Liver (tissue), 9 donors: ENCODE data around the gene SLC16A2. TPM values are rescaled to one million over a fixed set of nuclear protein-coding genes. Genes with fewer than 3 reads are reported as not detected.

Source experiments
- DNase-seq: peaks from one replicate; pipeline ENCODE4 v3.0.0-alpha.2; 2017; ENCODE audit warnings: low spot score
- H3K27ac ChIP-seq, 2 donors: one replicate each; pipeline ENCODE4 v1.7.0; 2013; ENCODE audit warnings: inconsistent platforms in 2 of 2, low read length in 2 of 2, control low read depth in 1 of 2, low read depth in 1 of 2, mild to moderate bottlenecking in 1 of 2
- H3K27me3 ChIP-seq, 4 donors: one replicate each; pipeline versions ENCODE4 v1.6.1 to v1.7.0; 2013; ENCODE audit warnings: low read length in 3 of 4, inconsistent platforms in 1 of 4, mild to moderate bottlenecking in 1 of 4, moderate library complexity in 1 of 4; ENCODE audit not compliant: control insufficient read depth in 4 of 4, insufficient read depth in 4 of 4
- H3K36me3 ChIP-seq, 4 donors: one replicate each; pipeline versions ENCODE4 v1.6.1 to v1.7.0; 2013; ENCODE audit warnings: low read length in 3 of 4, mild to moderate bottlenecking in 3 of 4, low read depth in 1 of 4, moderate library complexity in 1 of 4; ENCODE audit not compliant: control insufficient read depth in 4 of 4, insufficient read depth in 3 of 4
- H3K4me1 ChIP-seq, 4 donors: one replicate each; pipeline versions ENCODE4 v1.6.1 to v1.7.0; 2013; ENCODE audit warnings: low read length in 3 of 4, mild to moderate bottlenecking in 3 of 4, moderate library complexity in 1 of 4; ENCODE audit not compliant: control insufficient read depth in 4 of 4, insufficient read depth in 4 of 4
- H3K4me3 ChIP-seq, 3 donors: one replicate each; pipeline versions ENCODE4 v1.6.1 to v1.7.0; 2013; ENCODE audit warnings: low read length in 3 of 3, control low read depth in 1 of 3, low read depth in 1 of 3, mild to moderate bottlenecking in 1 of 3
- H3K9ac ChIP-seq, 2 donors: one replicate each; pipeline ENCODE4 v1.7.0; 2013; ENCODE audit warnings: low read length in 2 of 2, mild to moderate bottlenecking in 2 of 2, moderate library complexity in 2 of 2, control low read depth in 1 of 2, low read depth in 1 of 2
- H3K9me3 ChIP-seq, 4 donors: one replicate each; pipeline versions ENCODE4 v1.6.1 to v1.7.0; 2013; ENCODE audit warnings: low read length in 3 of 4; ENCODE audit not compliant: control insufficient read depth in 4 of 4
- ATF3 ChIP-seq: IDR thresholded peaks from 2 replicates; pipeline ENCODE4 v1.6.1; 2016; ENCODE audit warnings: antibody characterized with exemption
- EGR1 ChIP-seq, 2 donors: IDR thresholded peaks; 2 replicates each; pipeline ENCODE4 v1.6.1; 2016 to 2018; ENCODE audit warnings: antibody characterized with exemption in 2 of 2, low read depth in 2 of 2
- FOXA1 ChIP-seq: IDR thresholded peaks from 2 replicates; pipeline ENCODE4 v1.6.1; 2016; ENCODE audit warnings: antibody characterized with exemption
- FOXA2 ChIP-seq: IDR thresholded peaks from 2 replicates; pipeline ENCODE4 v1.6.1; 2016; ENCODE audit warnings: antibody characterized with exemption
- GABPA ChIP-seq, 2 donors: IDR thresholded peaks in 1 of 2; conservative IDR thresholded peaks in 1 of 2; 2 replicates each; pipeline ENCODE4 v1.6.1; 2016; ENCODE audit warnings: antibody characterized with exemption in 2 of 2, mild to moderate bottlenecking in 1 of 2, moderate library complexity in 1 of 2
- HNF4A ChIP-seq, 2 donors: conservative IDR thresholded peaks; 2 replicates each; pipeline ENCODE4 v1.6.1; 2016; ENCODE audit warnings: antibody characterized with exemption in 2 of 2, mild to moderate bottlenecking in 2 of 2
- JUND ChIP-seq, 2 donors: IDR thresholded peaks; 2 replicates each; pipeline ENCODE4 v1.6.1; 2016; ENCODE audit warnings: antibody characterized with exemption in 2 of 2
- MAX ChIP-seq: IDR thresholded peaks from 2 replicates; pipeline ENCODE4 v1.6.1; 2016; ENCODE audit warnings: antibody characterized with exemption
- NR2F2 ChIP-seq: IDR thresholded peaks from 2 replicates; pipeline ENCODE4 v1.6.1; 2016; ENCODE audit warnings: antibody characterized with exemption
- RAD21 ChIP-seq, 2 donors: IDR thresholded peaks; 2 replicates each; pipeline ENCODE4 v1.6.1; 2016; ENCODE audit warnings: antibody characterized with exemption in 2 of 2, mild to moderate bottlenecking in 2 of 2
- REST ChIP-seq: IDR thresholded peaks from 2 replicates; pipeline ENCODE4 v1.6.1; 2016; ENCODE audit warnings: antibody characterized with exemption, mild to moderate bottlenecking
- RXRA ChIP-seq, 2 donors: IDR thresholded peaks; 2 replicates each; pipeline ENCODE4 v1.6.1; 2017 to 2018; ENCODE audit warnings: antibody characterized with exemption in 2 of 2, mild to moderate bottlenecking in 1 of 2
- SP1 ChIP-seq: IDR thresholded peaks from 2 replicates; pipeline ENCODE4 v1.6.1; 2018; ENCODE audit warnings: antibody characterized with exemption, mild to moderate bottlenecking
- TAF1 ChIP-seq: conservative IDR thresholded peaks from 2 replicates; pipeline ENCODE4 v1.6.1; 2016; ENCODE audit warnings: antibody characterized with exemption, mild to moderate bottlenecking
- ZBTB33 ChIP-seq: IDR thresholded peaks from 2 replicates; pipeline ENCODE4 v1.6.1; 2016; ENCODE audit warnings: antibody characterized with exemption
- WGBS: extraction: QIAGEN DNeasy Blood & Tissue Kit; methylation state at CpG from one replicate; pipeline ENCODE4 v1.1.7; 2013; 5-methylcytosine and 5-hydroxymethylcytosine counted together
- polyA plus RNA-seq, 2 donors: library from polyadenylated mRNA; stranded (reverse) in 1 of 2; unstranded in 1 of 2; fragments of 200-250 nt in 1 of 2; fragments of >200 nt in 1 of 2; fragmentation: Nextera tagmentation in 1 of 2; extraction: Ambion mirVana in 1 of 2; gene quantifications; one replicate each; pipeline versions ENCODE4 v1.2.1 to v1.2.3, GENCODE V29; 2013 to 2015
- total RNA-seq, 2 donors: library from RNA; depleted of rRNA; stranded (reverse); fragments of >200 nt; gene quantifications; one replicate each; pipeline ENCODE4 v1.2.3, GENCODE V29; 2014
- TF ChIP-seq, protein P1 (sequence below): fragments of 150-350 bp; IDR thresholded peaks from 2 replicates; pipeline ENCODE4 v1.5.1; 2017; ENCODE audit warnings: improper control_type of control experiment, low read depth, low read length; ENCODE audit not compliant: missing input control
- donor health status: healthy.
- donor health status: healthy.
- donor health status: healthy.
- donor health status: healthy.
- donor health status: healthy.

Gene SLC16A2
- total and polyA plus RNA-seq, 4 donors = 10.0 to 32.7 (median 21.9) TPM

DNA sequence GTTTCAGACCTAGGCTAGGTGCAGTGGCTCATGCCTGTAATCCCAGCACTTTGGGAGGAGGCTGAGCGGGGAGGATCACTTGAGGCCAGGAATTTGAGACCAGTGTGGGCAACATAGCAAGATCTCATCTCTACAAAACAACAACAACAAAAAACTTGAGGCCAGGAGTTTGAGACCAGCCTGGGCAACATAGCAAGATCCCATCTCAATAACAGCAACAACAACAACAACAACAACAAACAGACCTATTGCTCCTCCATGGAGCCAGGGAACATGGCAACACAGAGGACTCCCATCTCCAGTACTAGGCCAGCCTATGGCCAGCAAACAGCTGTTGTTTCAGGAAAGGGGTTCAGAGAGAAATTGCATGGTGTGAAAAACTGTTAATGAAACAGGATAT lies 43.4 kb downstream of the SLC16A2 start:
- TF ChIP-seq, protein P1, sequence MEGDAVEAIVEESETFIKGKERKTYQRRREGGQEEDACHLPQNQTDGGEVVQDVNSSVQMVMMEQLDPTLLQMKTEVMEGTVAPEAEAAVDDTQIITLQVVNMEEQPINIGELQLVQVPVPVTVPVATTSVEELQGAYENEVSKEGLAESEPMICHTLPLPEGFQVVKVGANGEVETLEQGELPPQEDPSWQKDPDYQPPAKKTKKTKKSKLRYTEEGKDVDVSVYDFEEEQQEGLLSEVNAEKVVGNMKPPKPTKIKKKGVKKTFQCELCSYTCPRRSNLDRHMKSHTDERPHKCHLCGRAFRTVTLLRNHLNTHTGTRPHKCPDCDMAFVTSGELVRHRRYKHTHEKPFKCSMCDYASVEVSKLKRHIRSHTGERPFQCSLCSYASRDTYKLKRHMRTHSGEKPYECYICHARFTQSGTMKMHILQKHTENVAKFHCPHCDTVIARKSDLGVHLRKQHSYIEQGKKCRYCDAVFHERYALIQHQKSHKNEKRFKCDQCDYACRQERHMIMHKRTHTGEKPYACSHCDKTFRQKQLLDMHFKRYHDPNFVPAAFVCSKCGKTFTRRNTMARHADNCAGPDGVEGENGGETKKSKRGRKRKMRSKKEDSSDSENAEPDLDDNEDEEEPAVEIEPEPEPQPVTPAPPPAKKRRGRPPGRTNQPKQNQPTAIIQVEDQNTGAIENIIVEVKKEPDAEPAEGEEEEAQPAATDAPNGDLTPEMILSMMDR = no peak
- TF ChIP-seq ATF3 = no peak
- no peak for TF ChIP-seq MAX
- TF ChIP-seq REST = no peak
- TF ChIP-seq ZBTB33 = no peak
- no peak for TF ChIP-seq FOXA2
- TF ChIP-seq NR2F2 = no peak
- no peak for TF ChIP-seq TAF1
- TF ChIP-seq RXRA (IDR thresholded peaks at IDR 0.05) = no peak
- TF ChIP-seq FOXA1 = no peak
- TF ChIP-seq GABPA (IDR thresholded peaks at IDR 0.05 in 1 of 2, conservative IDR thresholded peaks at IDR 0.05 in 1 of 2) = no peak
- TF ChIP-seq SP1 = no peak
- no peak for TF ChIP-seq RAD21 (IDR thresholded peaks at IDR 0.05)
- no peak for TF ChIP-seq JUND (IDR thresholded peaks at IDR 0.05)
- TF ChIP-seq HNF4A (conservative IDR thresholded peaks at IDR 0.05) = no peak
- Histone ChIP-seq H3K9ac (no peak overlapping the region), H3K9me3 (no peaks in the 10 kb centered on the region), H3K27ac (no peak overlapping the region), H3K4me1 (peaks cover 0 to 1% (median under 1%) of the 10 kb centered on the region in 4 donors), H3K4me3 (no peak overlapping the region), H3K36me3 (no peaks in the 10 kb centered on the region), H3K27me3 (peaks cover 0 to 2% (median 0%) of the 10 kb centered on the region in 4 donors)
- WGBS = 86% methylated on average over 1 of the region's 1 CpG
- DNase-seq = no peak

DNA sequence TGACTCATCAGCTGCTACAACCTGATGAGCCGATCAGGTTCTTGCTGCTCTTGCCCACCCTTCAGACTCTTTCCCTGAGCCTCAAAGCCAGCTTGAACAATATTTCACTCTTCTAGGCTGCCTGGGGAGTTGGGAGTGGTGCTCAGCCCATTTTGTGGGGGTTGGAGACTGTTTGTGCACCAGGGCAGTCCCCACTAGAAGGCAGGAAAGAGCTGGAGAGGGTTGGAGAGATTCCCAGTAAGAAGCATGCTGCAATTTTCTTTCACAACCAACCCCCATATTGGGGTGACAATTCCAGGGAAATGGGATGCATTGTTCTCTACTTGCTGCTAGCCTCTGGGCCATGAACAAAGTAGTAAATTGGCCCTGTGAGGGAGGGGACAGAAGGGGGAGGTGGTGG lies 44.1 kb downstream of the SLC16A2 start:
- Histone ChIP-seq H3K9me3 (no peaks in the 10 kb centered on the region), H3K9ac (no peak overlapping the region), H3K27ac (no peak overlapping the region), H3K27me3 (peaks cover 0 to 2% (median 0%) of the 10 kb centered on the region in 4 donors), H3K4me1 (peaks cover 0 to 1% (median 0%) of the 10 kb centered on the region in 4 donors), H3K36me3 (no peaks in the 10 kb centered on the region), H3K4me3 (no peak overlapping the region)
- WGBS = 100% methylated on average over 1 of the region's 1 CpG
- DNase-seq = no peak
- TF ChIP-seq EGR1 (IDR thresholded peaks at IDR 0.05; ENCODE audit: low read depth in 2 of 2) (no peak), RAD21 (IDR thresholded peaks at IDR 0.05) (peak; percentile 40 to 60)
